Measurements from ENCODE around the gene SOBP.

The SOBP gene

DNA sequence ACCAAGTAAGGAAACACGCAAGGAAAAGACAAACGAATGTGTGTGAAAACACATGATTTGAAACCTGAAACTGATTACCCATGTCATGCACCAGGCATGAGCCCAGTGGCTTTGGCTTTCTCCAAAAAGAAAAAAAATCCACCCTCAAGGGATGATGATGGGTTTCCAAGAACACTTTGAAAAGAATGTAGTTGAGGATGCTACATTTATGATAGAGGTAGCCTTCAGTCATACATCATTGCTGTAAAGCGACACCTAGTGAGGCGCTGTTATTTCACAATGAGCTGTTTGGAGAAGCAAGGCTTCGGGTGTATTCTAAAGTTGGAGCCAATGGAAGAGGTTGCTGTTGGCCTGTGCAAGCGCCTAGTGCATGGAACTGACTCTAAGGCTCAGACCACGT, 209.3 kb downstream of the SOBP start:
- no peaks in the 10 kb centered on the region for H3K36me3 Mint-ChIP-seq (ENCODE audit: low read depth)
- peaks cover 28% of the 10 kb centered on the region for H3K4me1 Mint-ChIP-seq
- TF ChIP-seq, protein P1, sequence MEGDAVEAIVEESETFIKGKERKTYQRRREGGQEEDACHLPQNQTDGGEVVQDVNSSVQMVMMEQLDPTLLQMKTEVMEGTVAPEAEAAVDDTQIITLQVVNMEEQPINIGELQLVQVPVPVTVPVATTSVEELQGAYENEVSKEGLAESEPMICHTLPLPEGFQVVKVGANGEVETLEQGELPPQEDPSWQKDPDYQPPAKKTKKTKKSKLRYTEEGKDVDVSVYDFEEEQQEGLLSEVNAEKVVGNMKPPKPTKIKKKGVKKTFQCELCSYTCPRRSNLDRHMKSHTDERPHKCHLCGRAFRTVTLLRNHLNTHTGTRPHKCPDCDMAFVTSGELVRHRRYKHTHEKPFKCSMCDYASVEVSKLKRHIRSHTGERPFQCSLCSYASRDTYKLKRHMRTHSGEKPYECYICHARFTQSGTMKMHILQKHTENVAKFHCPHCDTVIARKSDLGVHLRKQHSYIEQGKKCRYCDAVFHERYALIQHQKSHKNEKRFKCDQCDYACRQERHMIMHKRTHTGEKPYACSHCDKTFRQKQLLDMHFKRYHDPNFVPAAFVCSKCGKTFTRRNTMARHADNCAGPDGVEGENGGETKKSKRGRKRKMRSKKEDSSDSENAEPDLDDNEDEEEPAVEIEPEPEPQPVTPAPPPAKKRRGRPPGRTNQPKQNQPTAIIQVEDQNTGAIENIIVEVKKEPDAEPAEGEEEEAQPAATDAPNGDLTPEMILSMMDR (IDR thresholded peaks at IDR 0.05; ENCODE audit: unreplicated experiment in 3 of 3), result no peak
- H3K27ac Mint-ChIP-seq, result no peak overlapping the region
- H3K27me3 Mint-ChIP-seq (ENCODE audit: low read depth), result peaks cover 11% of the 10 kb centered on the region
- no peak overlapping the region for H3K4me3 Mint-ChIP-seq
- no peaks in the 10 kb centered on the region for H3K9me3 Mint-ChIP-seq

DNA sequence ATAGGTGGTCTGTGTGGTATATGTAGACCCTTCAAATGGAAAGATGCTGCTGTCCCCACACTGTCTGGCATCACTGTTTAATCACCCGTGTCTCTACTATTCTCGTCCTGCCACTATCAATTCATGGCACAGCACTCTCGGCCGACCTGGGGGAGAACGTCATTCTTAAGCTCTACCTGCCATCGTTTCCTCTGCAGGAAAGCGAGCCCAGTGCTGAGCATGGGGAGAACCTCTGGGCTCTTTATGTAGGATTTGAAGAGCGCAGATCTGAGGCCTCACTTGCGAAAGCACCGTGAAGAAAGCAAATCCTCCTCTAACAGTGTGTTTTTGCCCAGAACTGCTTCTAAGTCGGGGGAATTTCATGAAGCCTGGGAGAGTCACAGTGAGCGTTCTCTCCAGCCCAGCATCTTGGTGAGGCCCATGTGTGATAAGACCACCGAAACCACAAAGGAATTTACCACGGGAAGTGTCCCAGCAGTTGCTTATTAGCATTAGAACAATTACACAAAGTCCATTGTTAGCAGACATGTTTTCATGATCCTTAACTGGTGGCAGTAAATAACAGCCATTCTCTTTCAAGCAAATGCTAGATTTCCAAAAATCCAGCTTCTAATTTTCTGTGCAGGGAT, 209.9 kb downstream of the SOBP start:
- no peaks in the 10 kb centered on the region for H3K36me3 Mint-ChIP-seq (ENCODE audit: low read depth)

DNA sequence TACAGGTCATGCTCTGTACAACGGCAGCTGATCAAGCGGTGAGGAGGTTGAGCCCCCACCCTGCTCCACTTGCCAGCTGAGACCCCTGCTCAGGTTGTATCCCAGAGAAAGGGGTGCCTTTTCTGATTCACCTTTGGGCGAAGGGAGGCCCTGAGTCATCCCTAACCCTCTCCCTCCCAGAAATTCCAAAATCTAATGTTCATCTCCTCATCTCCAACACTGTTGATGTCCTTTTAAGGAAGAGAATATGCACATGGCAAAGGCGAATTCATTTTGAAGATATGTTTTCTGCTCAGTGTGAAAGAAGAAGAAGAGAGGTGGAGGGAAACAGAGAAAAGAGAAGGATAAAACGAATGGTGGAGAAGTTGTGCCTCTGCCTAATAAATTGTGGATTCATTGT, 213.7 kb downstream of the SOBP start:
- Mint-ChIP-seq H3K27ac (no peak overlapping the region), H3K36me3 (ENCODE audit: low read depth) (no peaks in the 10 kb centered on the region), H3K4me1 (peaks cover 23% of the 10 kb centered on the region), H3K9me3 (no peaks in the 10 kb centered on the region), H3K4me3 (no peak overlapping the region), H3K27me3 (ENCODE audit: low read depth) (peaks cover 25% of the 10 kb centered on the region)
- TF ChIP-seq, protein P1 (IDR thresholded peaks at IDR 0.05; ENCODE audit: unreplicated experiment in 3 of 3), result no peak

More for the DNA sequence above, 209.9 kb downstream of the SOBP start:
- peaks cover 33% of the 10 kb centered on the region for H3K4me1 Mint-ChIP-seq
- TF ChIP-seq, protein P1 (IDR thresholded peaks at IDR 0.05; ENCODE audit: unreplicated experiment in 3 of 3), result no peak
- H3K27me3 Mint-ChIP-seq (ENCODE audit: low read depth), result peaks cover 11% of the 10 kb centered on the region
- H3K4me3 Mint-ChIP-seq, result no peak overlapping the region
- no peaks in the 10 kb centered on the region for H3K9me3 Mint-ChIP-seq
- H3K27ac Mint-ChIP-seq, result no peak overlapping the region

DNA sequence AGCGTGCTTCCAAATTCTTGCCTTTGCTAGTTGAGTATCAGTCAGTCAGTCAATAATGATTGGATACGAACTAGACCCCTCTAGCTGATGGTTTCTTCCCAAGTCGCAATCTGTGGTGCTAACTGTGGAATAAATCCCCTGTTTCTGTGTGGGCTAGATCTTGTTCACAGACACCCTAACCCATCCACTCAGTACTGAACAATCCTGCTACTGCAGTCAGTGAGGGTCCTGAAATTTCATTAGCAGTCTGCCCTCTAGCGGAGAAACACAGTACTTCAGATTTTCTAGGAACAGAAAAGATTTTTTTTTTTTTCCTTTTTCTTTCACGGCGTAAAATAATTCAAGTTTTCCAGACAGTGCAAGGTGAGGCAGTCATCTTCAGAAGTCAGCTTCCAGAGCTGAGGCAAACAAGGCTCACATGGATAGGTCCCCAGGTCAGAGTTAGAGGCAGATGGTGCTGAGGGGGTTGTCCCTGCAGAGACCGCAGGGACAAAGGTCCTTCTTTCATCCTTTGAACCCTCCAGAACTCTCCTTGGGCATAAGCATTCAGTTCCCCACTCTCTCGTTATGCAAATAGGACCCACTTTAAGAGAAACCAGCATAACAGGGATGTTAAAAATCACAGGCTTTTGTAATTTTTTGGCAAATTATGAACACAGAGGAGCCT, 214.6 kb downstream of the SOBP start:
- peak overlapping the region; percentile 6 to 33 (median 17) for H3K27ac Mint-ChIP-seq
- no peaks in the 10 kb centered on the region for H3K36me3 Mint-ChIP-seq (ENCODE audit: low read depth)
- H3K9me3 Mint-ChIP-seq, result no peaks in the 10 kb centered on the region
- H3K27me3 Mint-ChIP-seq (ENCODE audit: low read depth), result peaks cover 28% of the 10 kb centered on the region
- TF ChIP-seq, protein P1 (IDR thresholded peaks at IDR 0.05; ENCODE audit: unreplicated experiment in 3 of 3), result peak; percentile 72 to 83 (median 82)
- peaks cover 20% of the 10 kb centered on the region for H3K4me1 Mint-ChIP-seq
- no peak overlapping the region for H3K4me3 Mint-ChIP-seq

DNA sequence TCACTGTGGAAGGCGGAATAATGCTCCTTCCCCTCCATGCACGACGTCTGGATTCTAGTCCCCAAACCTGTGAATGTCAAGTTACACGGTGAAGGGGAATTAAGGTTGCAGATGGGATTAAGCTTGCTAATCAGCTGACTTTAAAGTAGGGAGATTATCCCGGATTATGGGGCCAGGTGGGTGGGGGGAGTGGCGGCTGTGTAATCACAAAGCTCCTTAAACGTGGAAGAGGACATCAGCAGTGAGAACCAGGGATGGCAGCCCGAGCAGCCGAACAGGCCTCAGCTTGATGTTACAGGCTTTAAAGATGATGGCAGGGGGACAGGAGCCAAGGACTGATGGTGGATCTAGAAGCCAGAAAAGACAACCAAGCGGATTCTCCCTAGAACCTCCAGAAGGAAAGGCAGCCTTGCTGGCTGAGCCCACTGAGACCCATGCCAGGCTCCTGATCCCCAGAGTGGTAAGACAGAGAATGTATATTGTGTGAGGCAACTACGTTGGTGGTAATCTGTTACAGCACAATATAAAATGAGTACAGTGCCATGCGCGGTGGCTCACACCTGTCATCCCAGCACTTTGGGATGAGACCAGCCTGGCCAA, 216.7 kb downstream of the SOBP start:
- H3K36me3 Mint-ChIP-seq (ENCODE audit: low read depth), result no peaks in the 10 kb centered on the region
- peaks cover 20% of the 10 kb centered on the region for H3K4me1 Mint-ChIP-seq
- H3K4me3 Mint-ChIP-seq, result no peak overlapping the region
- TF ChIP-seq, protein P1 (IDR thresholded peaks at IDR 0.05; ENCODE audit: unreplicated experiment in 3 of 3), result no peak
- no peaks in the 10 kb centered on the region for H3K9me3 Mint-ChIP-seq
- H3K27ac Mint-ChIP-seq, result no peak overlapping the region
- H3K27me3 Mint-ChIP-seq (ENCODE audit: low read depth), result peaks cover 25% of the 10 kb centered on the region

All from nephron (organoid).